Erythroblast (primary cell): ENCODE results near the gene ANKRD6.
"Not testable (repeated sequence)": the region's sequence is repeated elsewhere in the genome, so short reads cannot be mapped to it uniquely, and the experiment has no call there.

ENCODE experiments used
- DNase-seq, 2 experiments: peaks; one replicate each; lab custom pipeline; 2025; lab: John Stamatoyannopoulos, UW
- GATA1 ChIP-seq: IDR thresholded peaks from 2 replicates; pipeline ENCODE4 v1.6.1; 2011; ENCODE audit warnings: low read depth, mild to moderate bottlenecking, control low read depth, low read length, moderate library complexity
- POLR2A ChIP-seq: IDR thresholded peaks from 2 replicates; pipeline ENCODE4 v1.6.1; 2011; ENCODE audit warnings: mild to moderate bottlenecking, low read length

The ANKRD6 gene

DNA sequence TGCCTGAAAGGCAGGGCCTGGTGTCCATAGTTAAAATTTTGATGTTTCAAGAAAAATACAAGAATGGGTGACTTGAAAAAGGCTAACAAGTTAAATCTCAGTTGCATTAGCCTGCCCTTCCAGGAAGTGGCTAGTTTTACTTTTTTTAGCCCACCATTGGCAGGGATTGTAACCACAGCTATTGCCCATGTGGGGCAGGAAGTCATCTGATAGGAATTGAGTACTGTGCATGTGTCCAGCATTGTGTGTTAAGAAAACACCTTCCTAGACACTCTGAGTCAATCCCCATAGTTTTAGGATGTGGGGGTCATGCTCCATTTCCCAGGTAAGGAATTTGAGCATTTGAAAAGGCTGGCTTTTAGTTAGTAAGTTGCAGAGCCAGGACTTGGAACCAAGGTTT, 178.7 kb downstream of the ANKRD6 start:
- no peak for DNase-seq
- TF ChIP-seq GATA1, result no peak

GRCh38 chr6:89612121-89612520, 179.2 kb downstream of the ANKRD6 start:
- no peak for DNase-seq
- TF ChIP-seq GATA1 (no peak), POLR2A (no peak)

- TF ChIP-seq POLR2A (no peak), GATA1 (no peak)
- no peak for DNase-seq
These were observed 180.8 kb downstream of the ANKRD6 start for GRCh38 chr6:89613790-89614189.

GRCh38 chr6:89615882-89616281, 182.9 kb downstream of the ANKRD6 start:
- no peak for TF ChIP-seq GATA1
- TF ChIP-seq POLR2A, result no peak
- no peak for DNase-seq

- DNase-seq, result no peak
- TF ChIP-seq POLR2A, result no peak
- no peak for TF ChIP-seq GATA1
These were observed 183.6 kb downstream of the ANKRD6 start for GRCh38 chr6:89616531-89616930.

- TF ChIP-seq GATA1, result no peak
- TF ChIP-seq POLR2A, result no peak
- DNase-seq, result no peak
These were observed 185.1 kb downstream of the ANKRD6 start for GRCh38 chr6:89618026-89618425.

- TF ChIP-seq POLR2A (no peak), GATA1 (no peak)
- DNase-seq, result no peak
These were observed 186.6 kb downstream of the ANKRD6 start for GRCh38 chr6:89619567-89619966.

DNA sequence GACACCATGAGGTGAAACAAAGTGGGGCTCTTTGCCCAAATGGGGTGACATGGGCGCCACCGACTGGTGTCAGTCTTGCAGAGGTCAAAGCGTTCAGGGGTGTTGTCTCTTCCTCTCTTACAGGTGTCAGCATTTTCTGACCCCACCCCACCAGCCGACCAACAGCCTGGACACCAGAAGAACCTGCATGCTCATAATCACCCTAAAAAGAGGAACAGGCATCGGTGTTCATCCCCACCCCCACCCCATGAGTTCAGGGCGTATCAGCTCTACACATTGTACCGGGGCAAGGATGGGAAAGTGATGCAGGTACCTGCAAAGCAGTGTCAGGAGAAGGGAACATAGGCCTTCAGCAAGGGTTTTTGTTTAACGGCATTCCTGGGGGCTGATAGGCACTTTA, 190.8 kb downstream of the ANKRD6 start:
- TF ChIP-seq POLR2A (no peak), GATA1 (no peak)
- DNase-seq, result no peak

DNA sequence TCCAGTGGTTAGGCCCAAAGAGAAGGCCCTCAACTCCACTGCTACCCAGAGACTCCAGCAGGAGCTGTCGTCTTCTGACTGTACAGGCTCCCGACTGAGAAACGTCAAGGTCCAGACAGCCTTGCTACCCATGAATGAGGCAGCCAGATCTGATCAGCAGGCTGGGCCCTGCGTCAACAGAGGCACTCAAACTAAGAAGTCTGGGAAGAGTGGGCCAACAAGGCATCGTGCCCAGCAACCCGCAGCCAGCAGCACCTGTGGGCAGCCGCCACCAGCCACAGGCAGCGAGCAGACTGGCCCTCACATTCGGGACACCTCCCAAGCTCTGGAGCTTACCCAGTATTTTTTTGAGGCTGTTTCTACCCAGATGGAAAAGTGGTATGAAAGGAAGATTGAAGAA, 197.5 kb downstream of the ANKRD6 start:
- DNase-seq, result no peak
- TF ChIP-seq GATA1, result no peak
- TF ChIP-seq POLR2A, result no peak

DNA sequence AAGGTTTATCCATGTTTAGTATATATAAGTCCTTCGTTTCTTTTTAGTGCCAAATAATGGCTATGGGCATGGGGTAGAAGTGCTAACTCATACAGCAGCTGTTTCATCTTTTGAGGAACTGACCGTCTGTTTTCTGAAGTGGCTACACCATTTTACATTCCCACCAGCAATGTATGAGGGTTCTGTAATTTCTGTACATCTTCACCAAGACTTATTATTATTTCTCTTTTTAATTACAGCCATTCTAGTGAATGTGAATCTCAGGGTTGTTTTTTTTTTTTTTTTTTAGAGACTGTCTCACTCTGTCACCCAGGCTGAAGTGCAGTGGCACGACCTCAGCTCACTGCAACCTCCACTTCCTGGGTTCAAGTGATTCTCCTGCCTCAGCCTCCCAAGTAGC, 203.5 kb downstream of the ANKRD6 start:
- DNase-seq, result not testable (repeated sequence)

GRCh38 chr6:89637960-89638319, 205.0 kb downstream of the ANKRD6 start:
- TF ChIP-seq POLR2A (no peak), GATA1 (no peak)
- DNase-seq, result no peak

- TF ChIP-seq GATA1, result no peak
- TF ChIP-seq POLR2A, result peak; percentile 97
- DNase-seq, result peak; percentile 93 to 94
These were observed 205.6 kb downstream of the ANKRD6 start, which contains the start of gene LYRM2 for GRCh38 chr6:89638320-89639195. Gene LYRM2, minus strand, starts transcription at chr6:89638747. Its CDS starts 31 bp downstream, at chr6:89638716.

GRCh38 chr6:89640804-89641203, 207.9 kb downstream of the ANKRD6 start:
- no peak for DNase-seq
- TF ChIP-seq POLR2A, result no peak
- TF ChIP-seq GATA1, result no peak

- DNase-seq, result not testable (repeated sequence)
These were observed 208.6 kb downstream of the ANKRD6 start for GRCh38 chr6:89641581-89641980.

GRCh38 chr6:89642956-89643355, 210.0 kb downstream of the ANKRD6 start:
- no peak for DNase-seq
- TF ChIP-seq GATA1, result no peak
- TF ChIP-seq POLR2A, result no peak
